ENCODE measurements around the gene SHC2.

GRCh38 chr19:485583-486236, 24.9 kb upstream of the SHC2 start:
- no peak for TF ChIP-seq CTCF (IDR thresholded peaks at IDR 0.05; ENCODE audit: control extremely low read depth in 1 of 3, insufficient read depth in 1 of 3, low read depth in 1 of 3, low read length in 3 of 3)
- TF ChIP-seq SP2 (IDR thresholded peaks at IDR 0.05; ENCODE audit: low read length), result no peak
- no peak for TF ChIP-seq SIN3A (conservative IDR thresholded peaks at IDR 0.05 in 1 of 2, IDR thresholded peaks at IDR 0.05 in 1 of 2; ENCODE audit: low read depth in 1 of 2, low read length in 2 of 2)
- TF ChIP-seq RFX5 (IDR thresholded peaks at IDR 0.05; ENCODE audit: borderline replicate concordance, low read depth, low read length), result no peak
- TF ChIP-seq TAF7 (optimal IDR thresholded peaks at IDR 0.05; ENCODE audit: borderline replicate concordance, low read depth, low read length), result no peak
- no peak for TF ChIP-seq SP1 (IDR thresholded peaks at IDR 0.05; ENCODE audit: low read depth, low read length)
- TF ChIP-seq TCF12 (IDR thresholded peaks at IDR 0.05; ENCODE audit: low read depth, low read length), result no peak
- TF ChIP-seq POLR2A (IDR thresholded peaks at IDR 0.05; ENCODE audit: control extremely low read depth in 1 of 2, low read depth in 2 of 2, low read length in 2 of 2), result no peak
- TF ChIP-seq HDAC6 (IDR thresholded peaks at IDR 0.05; ENCODE audit: low read depth, low read length), result no peak
- TF ChIP-seq EZH2 (IDR thresholded peaks at IDR 0.05; ENCODE audit: low read depth, low read length, severe bottlenecking), result no peak
- TF ChIP-seq SP4 (IDR thresholded peaks at IDR 0.05; ENCODE audit: low read length), result no peak
- no peak for TF ChIP-seq PHF8 (conservative IDR thresholded peaks at IDR 0.05; ENCODE audit: low read depth, low read length)

All from H1 (cell line).